ENCODE results near the gene GALNT9.

The GALNT9 gene

GRCh38 chr12:132211326-132211725, 118.1 kb downstream of the GALNT9 start:
- no peak for DNase-seq

GRCh38 chr12:132210223-132211055, 119.0 kb downstream of the GALNT9 start:
- no peak for DNase-seq

- no peak for DNase-seq
These were observed 119.7 kb downstream of the GALNT9 start for GRCh38 chr12:132209619-132210222.

GRCh38 chr12:132208153-132208823, 121.1 kb downstream of the GALNT9 start:
- DNase-seq, result no peak

- DNase-seq, result no peak
These were observed 122.2 kb downstream of the GALNT9 start for GRCh38 chr12:132207083-132207775.

- DNase-seq, result no peak
These were observed 123.3 kb downstream of the GALNT9 start for GRCh38 chr12:132206046-132206434.

- DNase-seq, result no peak
These were observed 123.9 kb downstream of the GALNT9 start for GRCh38 chr12:132205271-132206045.

GRCh38 chr12:132204793-132205270, 124.6 kb downstream of the GALNT9 start:
- DNase-seq, result no peak

- DNase-seq, result no peak
These were observed 125.2 kb downstream of the GALNT9 start for GRCh38 chr12:132204063-132204792.

GRCh38 chr12:132202929-132203721, 126.3 kb downstream of the GALNT9 start:
- no peak for DNase-seq

- no peak for DNase-seq
These were observed 127.8 kb downstream of the GALNT9 start for GRCh38 chr12:132201391-132202120.

- no peak for DNase-seq
These were observed 128.6 kb downstream of the GALNT9 start for GRCh38 chr12:132200800-132201199.

- DNase-seq, result no peak
These were observed 129.7 kb downstream of the GALNT9 start for GRCh38 chr12:132199526-132200319.

GRCh38 chr12:132199101-132199500, 130.3 kb downstream of the GALNT9 start:
- no peak for DNase-seq

GRCh38 chr12:132197581-132198354, 131.6 kb downstream of the GALNT9 start:
- DNase-seq, result no peak

- DNase-seq, result no peak
These were observed 132.5 kb downstream of the GALNT9 start for GRCh38 chr12:132196873-132197390.

GRCh38 chr12:132196038-132196872, 133.1 kb downstream of the GALNT9 start:
- no peak for DNase-seq

Data from NCI-H2171 (cell line).